ENCODE data around the gene TMEM184C.

- TF ChIP-seq CTCF (conservative IDR thresholded peaks at IDR 0.05; ENCODE audit: low read depth in 2 of 2) (no peak), ZNF114 (CRISPR knock-in tag; IDR thresholded peaks at IDR 0.05) (no peak), JUNB (IDR thresholded peaks at IDR 0.05; ENCODE audit: unreplicated experiment) (no peak)
- TF ChIP-seq, protein P1, sequence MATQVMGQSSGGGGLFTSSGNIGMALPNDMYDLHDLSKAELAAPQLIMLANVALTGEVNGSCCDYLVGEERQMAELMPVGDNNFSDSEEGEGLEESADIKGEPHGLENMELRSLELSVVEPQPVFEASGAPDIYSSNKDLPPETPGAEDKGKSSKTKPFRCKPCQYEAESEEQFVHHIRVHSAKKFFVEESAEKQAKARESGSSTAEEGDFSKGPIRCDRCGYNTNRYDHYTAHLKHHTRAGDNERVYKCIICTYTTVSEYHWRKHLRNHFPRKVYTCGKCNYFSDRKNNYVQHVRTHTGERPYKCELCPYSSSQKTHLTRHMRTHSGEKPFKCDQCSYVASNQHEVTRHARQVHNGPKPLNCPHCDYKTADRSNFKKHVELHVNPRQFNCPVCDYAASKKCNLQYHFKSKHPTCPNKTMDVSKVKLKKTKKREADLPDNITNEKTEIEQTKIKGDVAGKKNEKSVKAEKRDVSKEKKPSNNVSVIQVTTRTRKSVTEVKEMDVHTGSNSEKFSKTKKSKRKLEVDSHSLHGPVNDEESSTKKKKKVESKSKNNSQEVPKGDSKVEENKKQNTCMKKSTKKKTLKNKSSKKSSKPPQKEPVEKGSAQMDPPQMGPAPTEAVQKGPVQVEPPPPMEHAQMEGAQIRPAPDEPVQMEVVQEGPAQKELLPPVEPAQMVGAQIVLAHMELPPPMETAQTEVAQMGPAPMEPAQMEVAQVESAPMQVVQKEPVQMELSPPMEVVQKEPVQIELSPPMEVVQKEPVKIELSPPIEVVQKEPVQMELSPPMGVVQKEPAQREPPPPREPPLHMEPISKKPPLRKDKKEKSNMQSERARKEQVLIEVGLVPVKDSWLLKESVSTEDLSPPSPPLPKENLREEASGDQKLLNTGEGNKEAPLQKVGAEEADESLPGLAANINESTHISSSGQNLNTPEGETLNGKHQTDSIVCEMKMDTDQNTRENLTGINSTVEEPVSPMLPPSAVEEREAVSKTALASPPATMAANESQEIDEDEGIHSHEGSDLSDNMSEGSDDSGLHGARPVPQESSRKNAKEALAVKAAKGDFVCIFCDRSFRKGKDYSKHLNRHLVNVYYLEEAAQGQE (IDR thresholded peaks at IDR 0.05; ENCODE audit: unreplicated experiment) = no peak
Measured at GRCh38 chr4:147629783-147630730, 12.9 kb downstream of the TMEM184C start.
